Stimulated activated CD8-positive, alpha-beta memory T cell treated with anti-CD3 and anti-CD28 coated beads, Interleukin-2, amount 100 ng/mL, for 1 hour (primary cell): ENCODE results near the gene IGBP1.
A peak's percentile ranks its signal among the peaks of the same experiment; 100 is the strongest.
"Not testable (repeated sequence)": the region's sequence is repeated elsewhere in the genome, so short reads cannot be mapped to it uniquely, and the experiment has no call there.

Experiments used
- DNase-seq, 2 donors: peaks; one replicate each; pipeline ENCODE4 v3.0.0-alpha.2; 2020; ENCODE audit warnings: low read depth in 2 of 2

The IGBP1 gene

DNA sequence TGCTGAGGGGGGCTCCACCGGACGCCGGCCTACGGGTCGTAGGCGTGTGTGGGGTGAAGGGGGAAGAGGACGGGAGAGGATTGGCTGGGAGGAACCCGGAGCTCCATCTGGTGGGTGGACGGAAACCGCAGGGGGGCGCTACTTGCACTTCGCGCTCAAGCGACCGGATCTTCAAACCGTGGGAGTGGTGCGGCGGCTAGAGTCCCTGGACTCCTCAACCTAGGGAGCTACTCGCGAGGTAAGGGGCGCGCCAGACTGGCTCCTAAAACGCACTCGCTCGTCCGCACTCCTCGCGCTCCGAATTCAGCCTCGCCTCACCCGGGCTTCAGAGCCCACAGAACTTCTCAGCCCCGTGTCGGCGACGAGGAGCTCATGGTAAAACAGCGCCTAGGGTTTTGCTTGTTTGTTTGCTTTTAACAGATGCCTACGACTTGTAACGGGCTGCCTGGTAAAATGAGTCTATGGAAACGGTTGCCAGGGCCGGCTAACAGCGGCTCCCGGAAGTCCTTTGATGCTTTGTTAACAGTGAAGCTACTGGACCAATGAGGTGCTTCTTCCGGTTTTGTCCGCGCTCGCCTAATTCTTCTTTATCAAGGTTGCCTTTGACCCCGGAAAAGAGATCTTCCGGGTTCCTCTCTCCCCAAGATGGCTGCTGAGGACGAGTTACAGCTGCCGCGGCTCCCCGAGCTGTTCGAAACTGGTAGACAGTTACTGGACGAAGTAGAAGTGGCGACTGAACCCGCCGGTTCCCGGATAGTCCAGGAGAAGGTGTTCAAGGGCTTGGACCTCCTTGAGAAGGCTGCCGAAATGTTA is at the start of gene IGBP1:
Gene IGBP1 (plus strand): TSS at position 145 of the 813 bp plus-strand sequence. CDS start 501 bp downstream, at position 646.
- peak; percentile 47 to 51 for DNase-seq

DNA sequence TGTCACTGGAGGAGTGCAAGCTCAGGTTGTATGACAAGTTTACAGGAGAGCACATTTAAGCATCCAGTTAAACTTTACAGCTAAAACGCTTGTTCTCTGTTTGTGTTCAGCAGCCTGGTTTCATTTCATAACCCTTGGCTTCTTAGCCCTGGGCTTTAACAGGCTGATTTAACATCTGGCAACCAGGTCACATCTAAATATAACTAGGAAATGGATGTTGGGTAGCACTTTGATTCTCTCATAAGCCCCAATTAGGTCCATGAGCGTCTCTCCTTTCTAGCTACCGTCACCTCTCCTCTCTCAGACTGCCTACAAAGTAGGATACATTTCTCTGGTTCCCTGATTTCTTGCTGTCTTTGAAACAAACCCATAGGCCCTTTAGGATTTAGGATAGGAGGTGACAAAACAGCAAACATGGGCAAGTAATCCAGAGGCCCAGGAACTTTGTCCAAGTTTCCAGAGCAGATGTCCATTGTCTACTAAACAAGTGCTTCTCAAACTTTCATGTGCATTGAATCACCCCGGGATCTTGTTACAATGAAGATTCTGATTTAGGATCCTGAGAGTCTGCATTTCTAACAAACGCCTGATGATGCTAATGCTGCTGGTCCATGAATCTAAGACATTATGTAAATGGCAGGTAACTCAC is 48.5 kb upstream of the IGBP1 start:
- DNase-seq: no peak

DNA sequence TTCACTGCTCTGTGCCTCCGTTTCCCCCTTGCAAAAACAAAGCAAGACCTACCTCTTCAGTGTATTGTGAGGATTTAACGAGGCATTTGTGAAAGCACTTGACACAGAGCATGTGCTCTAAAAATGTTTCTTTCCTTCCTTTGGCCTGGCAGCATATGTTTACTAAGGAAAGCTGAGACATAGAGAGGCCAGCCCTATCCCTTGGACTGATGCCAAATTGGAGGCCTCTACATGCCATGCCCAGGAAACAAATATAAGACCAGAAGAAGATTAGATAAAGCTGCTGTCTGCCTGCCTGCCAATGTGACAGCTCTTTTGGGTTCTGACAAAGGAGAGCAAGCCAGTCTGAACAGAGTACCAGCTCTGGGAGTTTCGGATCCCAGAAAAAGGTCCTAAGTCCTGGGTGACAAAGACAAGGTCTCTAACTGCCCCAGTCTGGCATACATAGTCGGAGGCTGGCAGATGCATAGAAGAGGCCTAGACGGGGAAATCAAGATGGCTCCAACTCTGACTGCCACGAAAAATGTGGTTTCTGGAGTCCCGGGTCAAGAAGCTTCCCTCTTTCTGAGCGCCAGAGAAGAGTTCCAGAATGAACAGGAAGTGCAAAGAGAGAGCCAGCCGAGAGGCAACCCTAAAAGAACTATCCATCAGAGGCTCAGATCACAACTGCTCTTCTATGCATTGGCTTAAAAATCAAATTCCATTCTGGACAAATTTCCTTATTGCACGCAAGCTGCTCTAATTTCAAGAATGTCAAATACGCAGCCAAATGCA is 45.2 kb upstream of the IGBP1 start:
- no peak for DNase-seq

DNA sequence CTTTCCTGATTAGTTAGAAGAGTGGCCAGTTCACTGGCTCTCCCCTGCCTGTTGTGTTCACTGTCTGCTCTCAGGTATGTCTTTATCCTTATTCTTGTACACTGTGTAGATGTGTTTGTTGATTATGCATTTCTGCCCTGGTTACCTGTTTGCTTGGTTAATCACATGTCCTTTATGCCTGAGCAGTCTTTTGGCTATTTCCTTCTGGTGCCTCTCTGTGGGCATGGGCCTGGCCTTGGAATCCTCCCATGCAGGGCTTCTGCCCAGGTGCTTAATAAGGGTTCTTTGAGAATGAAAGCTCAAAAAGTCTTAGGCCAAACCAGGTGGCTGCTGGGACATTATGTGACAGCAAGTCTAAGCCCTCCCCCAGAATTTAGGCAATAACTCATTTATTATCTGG is 44.5 kb upstream of the IGBP1 start:
- DNase-seq: no peak

DNA sequence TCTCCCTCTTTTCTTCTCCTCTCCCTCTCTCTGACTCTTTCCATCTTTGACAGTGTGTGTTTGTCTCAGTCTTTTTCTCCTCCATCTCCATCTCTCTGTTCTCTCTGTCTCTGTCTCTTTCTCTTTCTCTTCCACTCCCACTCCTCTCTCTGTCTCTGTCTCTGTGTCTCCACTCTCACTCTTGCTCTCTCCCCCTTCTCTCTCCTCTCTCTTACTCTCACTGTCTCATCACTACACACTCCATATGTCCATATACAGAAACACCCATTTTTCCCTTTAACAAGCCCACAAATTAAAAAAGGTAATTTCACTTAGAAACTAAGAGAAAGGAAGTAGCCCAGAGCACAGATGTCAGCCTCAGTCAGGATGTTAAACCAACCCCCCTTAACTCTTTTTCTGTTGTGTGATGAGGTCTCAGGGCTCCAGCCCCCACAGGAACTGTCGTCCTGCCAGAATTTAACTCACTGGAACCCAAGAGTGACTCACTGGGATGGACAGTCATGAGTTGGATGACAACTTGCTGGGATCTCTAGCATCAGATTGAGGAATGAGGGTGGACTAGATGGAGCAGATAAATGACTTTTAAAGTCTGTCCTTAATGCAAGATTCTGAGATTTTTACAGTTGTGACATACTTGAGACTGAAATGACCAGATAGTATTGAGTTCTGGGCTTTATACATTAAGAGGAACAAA is 43.5 kb upstream of the IGBP1 start:
- DNase-seq: no peak

DNA sequence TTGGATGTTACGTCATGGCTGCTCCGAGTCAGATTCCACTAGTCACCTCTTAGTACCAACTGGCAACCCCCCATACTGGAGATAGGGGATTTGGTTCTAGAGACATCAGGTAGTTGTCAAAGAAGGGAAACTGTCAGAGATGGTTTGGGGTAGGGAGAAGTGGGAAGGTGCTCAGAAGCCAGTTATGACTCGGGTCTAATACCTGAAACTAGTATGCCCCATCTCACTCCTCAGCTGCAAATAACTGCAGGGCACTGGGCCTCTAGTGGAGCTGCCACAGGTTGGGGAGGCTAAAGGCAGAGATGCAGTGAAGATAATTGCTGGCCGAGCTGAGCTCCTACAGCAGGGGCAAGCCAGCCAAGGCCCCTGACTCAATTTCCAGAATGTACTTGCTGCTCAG is 41.0 kb upstream of the IGBP1 start:
- no peak for DNase-seq

- no peak for DNase-seq
Measured at GRCh38 chrX:70096052-70096451, 37.2 kb upstream of the IGBP1 start.

GRCh38 chrX:70105229-70105628 is 28.0 kb upstream of the IGBP1 start:
- no peak for DNase-seq

DNA sequence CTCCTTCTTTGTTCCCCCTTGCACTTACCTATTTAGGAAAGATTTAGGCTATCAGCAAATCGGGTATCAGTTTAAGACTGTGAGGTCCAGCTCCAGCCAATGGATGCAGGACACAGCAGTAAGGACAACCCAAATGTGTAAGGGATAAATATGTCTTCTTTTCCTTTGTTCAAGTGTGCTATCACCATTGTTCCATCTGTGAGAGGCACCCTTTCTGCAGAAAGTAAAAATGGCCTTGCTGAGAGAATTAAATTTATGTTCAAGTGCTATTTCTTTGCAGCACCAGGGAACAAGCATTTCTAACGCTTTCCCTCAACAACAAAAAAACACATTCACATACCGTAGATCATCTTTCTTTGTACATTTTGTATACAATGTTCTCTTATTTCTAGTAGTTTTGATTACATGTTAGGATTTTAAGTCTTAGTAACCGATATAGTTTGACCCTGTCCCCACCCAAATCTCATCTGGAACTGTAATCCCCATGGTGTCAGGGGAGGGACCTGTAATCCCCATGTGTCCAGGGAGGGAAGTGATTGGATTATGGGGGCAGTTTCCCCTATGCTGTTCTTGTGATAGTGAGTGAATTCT is 21.7 kb upstream of the IGBP1 start:
- not testable (repeated sequence) for DNase-seq

- DNase-seq: no peak
Measured at GRCh38 chrX:70117738-70118137, 15.5 kb upstream of the IGBP1 start.

DNA sequence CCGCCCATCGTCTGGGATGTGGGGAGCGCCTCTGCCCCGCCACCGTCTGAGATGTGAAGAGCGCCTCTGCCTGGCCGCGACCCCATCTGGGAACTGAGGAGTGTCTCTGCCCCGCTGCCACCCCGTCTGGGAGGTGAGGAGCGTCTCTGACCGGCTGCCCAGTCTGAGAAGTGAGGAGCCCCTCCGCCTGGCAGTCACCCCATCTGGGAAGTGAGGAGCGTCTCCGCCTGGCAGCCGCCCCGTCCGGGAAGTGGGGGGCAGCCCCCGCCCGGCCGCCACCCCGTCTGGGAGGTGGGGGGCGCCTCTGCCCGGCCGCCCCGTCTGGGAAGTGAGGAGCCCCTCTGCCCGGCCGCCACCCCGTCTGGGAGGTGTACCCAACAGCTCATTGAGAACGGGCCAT is 10.2 kb upstream of the IGBP1 start:
- not testable (repeated sequence) for DNase-seq

GRCh38 chrX:70124678-70125077 is 8.6 kb upstream of the IGBP1 start:
- no peak for DNase-seq

DNA sequence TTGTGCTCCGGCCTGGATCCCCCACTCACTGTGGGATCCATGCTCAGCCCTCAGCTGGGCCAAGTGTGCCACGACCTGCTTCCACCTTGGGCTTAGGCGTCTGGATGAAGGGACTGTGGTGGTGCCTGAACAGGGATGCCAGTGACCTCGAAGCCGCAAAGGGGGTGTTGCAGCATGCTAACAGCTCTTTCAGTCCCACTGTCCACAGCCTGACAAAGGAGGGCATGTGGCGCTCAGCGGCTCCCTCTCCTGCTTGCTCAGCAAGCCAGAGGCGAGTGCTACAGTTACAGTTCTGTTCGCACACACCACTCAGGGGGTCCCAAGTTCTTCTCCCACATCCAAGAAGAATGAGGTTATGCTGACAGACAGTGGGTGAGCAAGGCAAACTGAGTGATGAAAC is 5.2 kb upstream of the IGBP1 start:
- no peak for DNase-seq

GRCh38 chrX:70129816-70130215 is 3.4 kb upstream of the IGBP1 start:
- DNase-seq: no peak

GRCh38 chrX:70132224-70132623 is 1.0 kb upstream of the IGBP1 start:
- no peak for DNase-seq

DNA sequence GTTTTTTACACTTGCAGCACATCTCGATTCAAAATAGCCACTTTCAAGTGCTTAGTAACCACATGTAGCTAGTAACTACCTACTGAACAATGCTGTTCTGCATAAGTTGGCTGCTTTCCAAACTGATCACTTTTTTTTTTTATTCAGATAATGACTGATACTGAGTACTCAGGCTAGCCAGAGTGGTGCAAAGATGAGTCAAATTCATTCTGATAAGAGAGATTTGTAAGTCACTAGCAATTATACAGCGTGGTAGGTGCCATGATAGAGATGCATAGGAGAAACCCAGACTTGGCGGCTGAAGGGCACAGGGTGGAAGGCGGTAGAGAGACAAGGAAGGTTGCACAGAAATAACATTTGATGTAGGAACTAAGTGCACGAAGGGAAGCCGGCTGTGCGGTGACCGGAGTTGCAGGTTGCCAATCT is 357 bp upstream of the IGBP1 start:
- DNase-seq: no peak

GRCh38 chrX:70134116-70134477 is 850 bp downstream of the IGBP1 start:
- no peak for DNase-seq

- DNase-seq: no peak
Measured at GRCh38 chrX:70138622-70139021, 5.4 kb downstream of the IGBP1 start.

DNA sequence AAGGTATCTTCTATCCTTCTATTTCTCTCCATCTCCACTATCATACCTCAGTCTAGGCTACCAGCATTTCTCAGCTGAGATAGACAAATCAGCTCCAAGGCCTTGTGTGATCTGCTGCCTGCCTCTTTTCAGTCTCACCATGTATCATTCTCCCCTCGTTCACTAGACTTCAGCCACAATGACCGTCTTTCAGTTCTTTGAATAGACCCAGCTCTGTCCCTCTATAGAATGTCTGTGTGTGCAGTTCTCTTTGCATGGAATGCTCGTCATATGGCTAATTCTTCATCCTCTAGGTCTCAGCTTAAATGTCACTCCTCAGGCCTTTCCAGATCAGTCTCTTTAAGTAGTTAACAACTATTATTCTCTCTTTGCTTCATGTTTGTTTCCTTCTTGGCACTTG is 6.5 kb downstream of the IGBP1 start:
- DNase-seq: no peak

- no peak for DNase-seq
Measured at GRCh38 chrX:70141373-70141772, 8.1 kb downstream of the IGBP1 start.
